LoVo (cell line): ENCODE measurements around the gene PIP5K1C.
"Not testable (repeated sequence)": the region's sequence is repeated elsewhere in the genome, so short reads cannot be mapped to it uniquely, and the experiment has no call there.

Source experiments
- DNase-seq: peaks from one replicate; pipeline ENCODE4 v3.0.0-alpha.2; 2016; ENCODE audit warnings: low spot score

PIP5K1C gene

DNA sequence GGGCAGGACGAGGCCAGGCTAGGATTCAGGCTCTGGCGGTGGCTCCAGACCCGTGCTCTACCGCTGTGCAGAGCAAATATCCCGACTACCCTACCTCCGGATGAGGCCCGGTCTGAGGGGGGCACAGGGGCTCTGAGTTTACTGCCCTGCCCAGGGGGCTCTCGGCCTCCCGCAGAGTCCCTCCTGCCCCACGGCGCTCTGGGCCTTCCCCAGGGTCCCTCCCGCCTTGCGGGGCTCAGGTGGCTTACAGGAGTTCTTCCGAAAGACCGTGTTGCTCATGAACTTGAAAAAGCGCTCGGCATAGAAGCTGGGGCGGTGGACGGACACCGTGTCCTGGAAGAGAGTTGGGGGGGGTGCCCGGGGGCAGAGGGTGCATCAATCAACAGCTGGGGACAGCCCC lies 54.5 kb downstream of the PIP5K1C start:
- no peak for DNase-seq

DNA sequence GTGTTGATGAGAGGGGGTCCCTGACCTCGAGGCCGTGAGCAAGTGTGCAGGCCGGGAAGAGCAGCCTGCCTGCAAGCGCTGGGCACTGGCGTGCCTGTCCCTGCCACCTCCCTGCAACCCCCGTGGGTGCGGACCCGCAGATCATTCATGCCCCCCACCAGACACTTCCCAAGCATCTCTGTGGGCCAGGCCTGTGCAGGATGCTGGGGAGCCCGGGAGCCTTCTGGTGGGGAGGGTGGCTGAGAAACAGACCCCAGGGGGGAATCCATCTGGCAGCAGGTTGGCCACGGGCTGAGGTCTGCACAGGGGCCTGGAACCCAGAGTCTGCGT lies 55.2 kb downstream of the PIP5K1C start:
- no peak for DNase-seq

DNA sequence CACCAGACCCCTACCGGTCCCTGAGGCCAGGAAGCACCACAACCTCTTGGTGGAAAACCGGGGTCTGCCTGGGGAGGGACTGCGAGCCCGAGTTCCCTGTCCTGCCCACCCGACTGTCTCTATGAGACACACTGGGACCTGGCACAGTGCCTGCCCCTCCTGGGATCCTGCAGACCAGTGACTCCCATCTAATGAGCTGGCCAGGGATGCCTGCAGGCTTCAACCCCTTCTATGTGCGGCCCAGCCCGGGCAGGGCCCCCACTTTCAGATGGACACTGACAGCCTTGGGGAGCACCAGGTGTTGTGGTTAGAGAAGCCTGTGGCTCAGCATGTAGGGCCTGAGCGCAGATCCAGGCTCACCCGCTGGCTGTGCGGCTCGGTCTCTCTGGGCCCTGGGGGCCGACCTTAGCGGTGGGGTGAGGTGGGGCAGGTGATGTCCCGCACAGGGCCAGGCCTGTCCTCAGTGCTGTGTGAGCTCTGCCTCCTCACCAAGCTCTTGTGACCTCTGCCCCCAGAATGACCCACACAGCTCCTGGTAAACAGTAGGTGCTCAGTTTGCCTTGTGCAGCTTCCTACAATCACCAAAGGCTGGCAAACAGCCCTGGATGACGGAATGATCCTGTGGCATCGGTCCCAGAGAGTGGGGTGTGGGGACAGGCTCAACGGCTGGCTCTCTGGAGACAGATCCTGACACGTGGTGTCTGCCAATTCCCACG lies 55.8 kb downstream of the PIP5K1C start:
- DNase-seq = no peak

DNA sequence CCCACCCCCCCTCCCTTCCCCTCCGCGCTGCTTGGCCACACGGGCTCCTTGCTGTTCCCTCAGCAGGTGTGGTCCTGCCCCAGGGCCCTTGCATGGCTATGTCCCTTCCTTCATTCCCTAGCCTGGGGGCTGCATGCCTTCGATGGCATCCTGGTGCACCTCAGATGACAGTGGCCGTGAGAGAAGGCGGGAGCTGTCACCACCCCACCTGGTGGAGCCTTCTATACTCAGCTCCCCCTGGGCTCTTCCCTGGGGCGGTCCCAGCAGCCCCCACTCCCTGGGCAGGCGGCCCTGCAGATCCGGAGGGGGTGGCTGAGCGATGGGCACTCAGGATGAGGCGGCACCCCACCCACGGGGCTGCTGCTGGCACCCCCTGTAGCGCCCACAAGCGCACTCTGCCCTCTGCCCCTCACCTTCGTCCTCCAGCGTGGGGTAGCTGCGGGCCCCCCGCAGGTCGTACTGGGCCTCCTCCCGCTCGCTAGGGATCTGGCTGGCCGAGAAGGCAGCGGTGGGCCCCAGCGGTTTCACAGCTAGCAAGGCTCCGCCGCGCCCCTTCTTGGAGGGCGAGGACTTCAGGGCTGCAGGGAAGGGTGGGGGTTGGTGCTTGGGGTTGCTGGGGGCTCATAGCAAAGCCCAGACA lies 56.5 kb downstream of the PIP5K1C start:
- DNase-seq = no peak

DNA sequence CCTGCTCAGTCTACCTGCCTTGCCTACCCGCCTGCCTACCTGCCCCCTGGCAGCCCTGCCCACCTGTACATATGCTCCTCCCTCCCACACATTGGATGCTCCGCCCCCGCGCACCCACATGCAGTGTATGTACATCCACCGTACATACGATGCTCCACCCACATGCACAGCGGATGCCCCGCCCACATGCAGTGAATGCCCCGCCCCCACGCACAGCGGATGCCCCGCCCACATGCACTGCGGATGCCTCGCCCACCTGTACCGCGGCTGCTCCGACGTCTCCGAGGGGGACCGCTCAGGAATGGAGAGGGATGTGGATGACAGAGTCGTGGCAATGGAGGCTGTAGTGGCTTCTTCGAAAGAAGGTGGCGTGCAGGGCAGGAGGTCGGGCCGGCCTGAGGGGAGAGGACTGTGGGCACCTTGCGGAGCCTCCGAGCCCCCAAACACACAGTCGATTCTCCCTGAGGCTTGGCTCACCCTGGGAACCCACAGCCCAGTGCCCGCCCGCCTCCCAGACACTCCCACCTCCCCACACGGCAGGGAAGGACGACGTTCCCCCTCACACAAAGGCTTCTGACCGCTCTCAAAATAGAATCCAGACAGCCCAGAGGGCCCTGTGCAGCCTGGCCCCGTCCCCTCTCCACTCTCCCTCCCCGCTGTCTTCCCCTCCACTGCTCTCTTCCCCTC lies 57.1 kb downstream of the PIP5K1C start:
- no peak for DNase-seq

DNA sequence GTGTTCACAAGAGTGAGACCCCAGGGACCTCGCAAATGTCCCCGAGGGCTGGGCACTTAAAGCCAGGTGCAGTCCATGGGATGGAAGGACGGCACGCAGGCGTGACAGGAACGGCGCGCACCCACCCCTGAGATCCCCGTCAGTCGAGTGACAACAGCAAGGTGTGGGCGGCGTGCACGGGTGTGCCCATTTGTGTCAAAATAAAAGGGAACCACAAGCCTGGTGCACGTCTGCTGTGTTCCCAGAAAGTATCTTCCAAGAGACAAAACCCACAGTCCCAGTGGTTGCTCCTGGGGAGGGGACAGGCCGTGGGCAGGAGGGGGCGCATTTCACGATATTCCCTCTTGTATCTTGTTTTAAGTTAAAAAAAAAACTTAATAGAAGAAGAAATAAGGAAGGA lies 58.0 kb downstream of the PIP5K1C start:
- no peak for DNase-seq

DNA sequence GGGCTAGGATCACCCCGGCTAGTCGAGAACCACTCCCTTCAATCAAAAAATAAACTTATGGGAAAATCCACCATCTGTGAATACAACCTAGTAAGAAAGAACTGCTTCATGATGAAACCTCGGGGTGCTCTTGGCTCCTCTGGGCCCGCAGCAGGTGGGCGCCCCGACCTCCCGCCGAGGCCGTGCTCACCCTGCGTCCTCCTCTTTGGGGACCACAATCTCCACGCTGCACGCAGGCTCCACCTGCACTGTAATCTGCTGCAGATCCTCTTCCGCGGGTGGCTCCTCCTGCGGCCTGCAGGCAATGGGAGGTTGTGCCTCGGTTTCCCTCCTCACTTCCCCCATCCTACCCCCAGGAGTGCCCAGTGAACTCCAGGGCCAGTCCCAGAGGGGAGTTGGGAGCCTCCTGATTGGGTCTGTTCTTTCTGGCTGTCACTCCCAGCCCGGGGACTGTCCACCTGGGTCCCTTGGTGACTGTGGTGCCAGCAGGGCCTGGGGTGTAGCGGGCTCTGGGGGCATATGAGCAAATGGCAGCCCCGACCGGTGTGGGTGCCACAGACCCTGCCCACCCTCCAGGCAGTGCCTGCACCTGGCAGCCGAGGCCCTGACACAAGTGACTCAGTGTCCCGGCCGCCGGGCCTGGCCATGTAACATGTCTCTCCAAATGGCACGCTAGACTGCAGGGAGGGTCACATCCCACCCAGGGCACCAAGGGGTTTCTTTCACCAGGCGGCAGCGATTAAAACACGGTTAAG lies 58.6 kb downstream of the PIP5K1C start:
- DNase-seq = no peak

DNA sequence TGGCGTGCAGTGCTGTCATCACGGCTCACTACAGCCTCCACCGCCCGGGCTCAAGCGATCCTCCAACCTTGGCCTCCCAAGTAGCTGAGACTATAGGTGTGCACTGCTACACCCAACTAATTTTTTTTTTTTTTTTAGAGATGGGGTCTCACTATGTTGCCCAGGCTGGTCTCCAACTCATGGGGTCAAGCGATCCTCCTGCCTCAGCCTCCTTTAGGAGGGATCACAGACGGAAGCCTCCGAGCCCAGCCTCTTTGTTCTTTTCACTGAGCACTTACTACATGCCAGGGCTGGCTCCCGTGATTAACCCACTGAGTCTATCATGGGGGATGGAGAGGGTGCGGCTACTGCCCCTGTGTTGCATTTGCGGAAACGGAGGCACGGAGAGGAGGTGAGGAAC lies 60.8 kb downstream of the PIP5K1C start:
- DNase-seq = no peak

DNA sequence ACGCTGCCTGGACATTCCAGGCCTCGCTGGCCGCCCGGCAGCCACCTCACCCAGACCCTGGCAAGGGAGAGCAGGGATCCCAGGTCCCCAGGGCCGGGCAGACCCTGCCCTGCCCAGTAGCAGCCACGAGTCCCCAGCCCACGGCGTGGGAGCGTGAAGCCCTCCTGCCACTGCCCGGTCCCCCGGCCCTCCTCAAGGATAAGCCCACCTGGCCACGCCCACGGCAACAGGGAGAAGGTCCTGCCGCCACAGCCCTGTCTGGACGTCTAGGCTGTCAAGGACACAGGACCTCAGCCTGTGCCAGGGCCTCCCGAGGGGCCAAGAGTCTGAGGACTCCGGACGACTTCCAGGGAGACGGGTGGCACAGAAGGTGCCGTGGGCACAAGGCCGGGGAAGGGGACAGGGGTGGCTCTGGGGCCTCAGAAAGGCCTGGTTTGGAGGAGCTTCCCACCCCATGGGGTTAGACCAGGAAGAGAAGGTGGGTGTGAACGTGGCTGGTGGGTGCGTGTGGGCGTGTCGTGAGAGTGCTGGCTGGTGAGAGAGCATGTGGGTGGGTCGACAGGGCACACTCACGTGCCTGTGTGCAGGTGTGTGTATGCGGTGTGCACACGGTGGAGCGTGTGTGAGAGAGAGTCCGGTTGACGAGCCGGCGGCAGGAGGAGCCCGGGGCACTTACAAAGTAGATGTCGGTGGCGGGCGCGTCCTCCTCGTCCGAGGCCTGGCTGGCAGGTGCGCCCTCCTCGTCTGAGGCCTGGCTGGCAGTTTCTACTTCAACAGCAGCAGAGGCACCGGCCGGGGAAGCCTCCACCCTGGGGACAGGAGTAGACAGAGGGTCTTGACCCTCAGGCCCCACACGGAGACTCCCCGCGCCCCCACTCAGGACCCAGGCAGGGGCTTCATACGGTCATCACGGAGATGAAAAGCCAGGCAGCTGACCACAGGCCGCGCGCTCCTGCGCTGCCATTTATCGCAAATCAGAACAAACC lies 61.8 kb downstream of the PIP5K1C start:
- DNase-seq = no peak

DNA sequence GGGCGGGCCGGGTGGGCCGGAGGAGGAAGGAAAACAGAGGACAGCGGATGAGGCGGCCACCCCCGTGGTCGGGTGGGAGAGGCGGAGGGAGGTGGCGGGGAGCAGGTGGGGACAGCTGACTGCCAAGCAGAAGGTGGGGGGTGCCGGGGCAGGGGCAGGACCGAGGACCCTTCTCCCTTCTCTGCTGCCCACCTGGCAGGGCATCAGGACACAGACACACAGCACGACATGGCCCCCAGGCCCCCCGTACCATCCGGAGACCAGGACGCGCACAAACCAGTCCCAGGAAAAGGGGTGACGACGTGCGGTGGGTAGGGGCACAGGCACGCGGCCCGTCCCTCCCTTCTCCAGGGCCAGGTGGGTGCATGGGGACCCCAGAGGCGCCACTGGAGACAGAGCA lies 62.6 kb downstream of the PIP5K1C start:
- no peak for DNase-seq

DNA sequence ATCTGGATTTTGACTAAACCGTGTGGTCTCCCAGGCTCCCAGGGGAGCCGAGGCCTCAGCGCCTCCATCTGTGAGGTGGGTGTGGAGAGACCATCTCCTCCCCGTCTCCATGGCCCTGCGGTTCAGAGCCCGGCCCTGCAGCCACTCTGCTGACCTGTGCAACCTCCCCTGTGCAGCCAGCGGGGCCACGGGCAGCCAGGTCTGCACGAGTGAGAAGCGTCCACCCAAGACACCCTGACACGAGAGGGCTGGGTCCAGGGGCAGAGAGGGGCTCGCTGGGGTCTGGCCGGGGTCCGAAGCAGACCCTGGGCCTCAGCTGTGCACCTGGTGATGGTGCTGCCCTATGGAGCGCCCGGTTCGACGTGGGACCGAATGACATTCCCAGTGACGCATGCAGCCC lies 63.3 kb downstream of the PIP5K1C start:
- DNase-seq = no peak

DNA sequence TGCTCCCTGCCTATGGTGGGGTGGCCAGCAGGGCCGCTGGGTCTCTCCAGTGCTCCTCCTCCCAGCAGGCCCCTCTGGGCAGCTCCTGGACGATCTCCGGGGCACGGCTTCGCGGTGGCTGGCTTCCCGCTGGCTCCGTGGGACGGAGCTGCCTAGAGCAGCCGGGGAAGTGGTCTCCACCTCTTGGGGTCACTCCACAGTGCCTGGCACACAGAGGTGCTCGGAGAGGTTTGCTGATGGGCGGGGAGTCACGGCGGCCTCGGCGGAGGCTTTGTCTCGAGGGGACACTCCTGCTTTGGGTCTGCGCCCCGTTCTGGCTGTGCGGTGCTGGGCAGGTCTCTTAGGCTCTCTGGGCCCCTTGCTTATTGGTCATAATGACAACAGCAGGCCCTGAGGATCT lies 63.8 kb downstream of the PIP5K1C start:
- DNase-seq = no peak

DNA sequence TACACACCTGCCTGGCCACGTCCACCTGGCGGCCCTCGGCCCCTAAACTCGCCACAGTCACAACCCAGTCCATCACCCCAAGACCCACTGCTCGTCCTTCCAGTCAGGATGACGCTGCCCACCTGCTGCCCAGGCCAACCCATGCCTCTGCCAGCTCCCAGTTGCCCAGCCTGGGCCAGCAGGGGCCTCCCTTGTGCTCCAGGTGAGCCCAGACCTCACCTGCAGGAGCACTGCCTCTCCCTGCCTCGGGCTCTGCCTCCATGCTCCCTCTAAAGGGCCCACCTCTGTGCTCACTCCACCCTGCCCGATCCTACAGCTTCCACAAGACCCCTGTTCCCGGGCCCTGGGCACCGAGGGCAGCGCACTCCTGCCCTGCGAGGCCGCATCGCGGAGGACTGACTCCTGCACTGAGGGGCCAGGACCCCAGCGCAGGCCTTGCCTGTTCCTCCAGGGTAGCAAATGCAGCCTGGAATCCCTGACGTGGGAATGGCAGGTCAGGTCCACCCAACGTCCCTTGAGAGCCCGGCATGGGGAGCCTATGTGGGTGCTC lies 65.7 kb downstream of the PIP5K1C start:
- no peak for DNase-seq

DNA sequence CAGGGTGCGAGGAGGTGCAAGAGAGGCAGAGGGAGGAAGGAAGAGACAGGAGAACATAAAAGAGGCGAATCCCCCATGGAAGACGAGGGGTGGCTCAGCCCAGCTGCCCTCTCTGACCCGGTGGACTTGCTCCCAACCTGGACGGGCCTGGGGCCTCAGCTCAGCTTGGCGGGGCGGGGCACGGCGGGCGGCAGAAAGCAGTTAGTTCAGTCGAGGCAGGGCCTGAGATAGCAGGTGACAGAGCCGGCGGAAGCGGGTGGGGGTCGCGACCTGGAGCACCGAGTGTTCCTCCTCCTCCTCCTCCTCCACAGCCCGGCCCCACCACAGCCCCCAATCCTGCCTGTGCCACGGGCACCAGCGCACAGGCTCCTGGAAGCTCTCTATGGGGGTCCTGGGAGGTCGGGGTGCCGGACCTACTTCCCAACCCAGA lies 66.7 kb downstream of the PIP5K1C start:
- DNase-seq = no peak

DNA sequence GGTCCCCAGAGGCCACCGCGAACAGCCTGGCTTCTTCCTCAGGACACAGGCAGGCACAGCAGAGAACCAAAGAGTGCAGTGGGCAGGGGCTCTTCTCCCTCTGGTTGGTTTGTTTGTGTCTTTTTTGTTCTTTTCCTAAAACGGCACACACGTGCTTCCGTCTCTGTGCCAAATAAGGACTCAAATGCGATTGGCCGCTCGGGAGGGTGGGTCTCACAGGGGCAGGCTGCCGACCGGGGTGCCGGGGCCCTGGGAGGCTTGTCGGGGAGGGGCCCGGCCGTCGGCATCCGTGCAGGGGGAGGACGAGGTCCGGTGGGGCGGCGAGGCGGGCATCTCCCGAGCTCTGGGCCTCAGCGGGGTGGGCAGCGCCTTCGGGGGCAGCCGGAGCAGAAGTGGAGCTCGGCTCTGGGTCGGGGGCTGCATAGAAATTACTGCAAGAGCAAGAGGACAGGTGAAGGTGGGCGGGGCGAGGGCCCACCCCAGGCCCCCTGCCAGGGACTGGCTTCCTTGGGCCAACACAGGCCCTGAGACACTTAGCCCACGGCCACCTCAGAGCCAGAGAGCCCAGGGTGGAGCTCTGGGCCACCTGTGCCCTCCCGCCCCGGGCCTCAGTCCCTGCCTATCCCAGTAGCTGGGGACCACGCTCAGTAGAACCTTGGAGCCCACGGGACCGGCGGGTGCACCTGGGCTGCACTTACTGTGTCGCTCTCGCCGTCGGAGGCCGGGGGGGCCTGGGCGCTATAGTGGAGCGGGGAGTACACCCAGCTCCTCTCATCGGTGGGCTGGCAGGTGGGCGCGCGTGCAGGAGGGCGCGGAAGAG lies 67.3 kb downstream of the PIP5K1C start:
- DNase-seq = no peak

DNA sequence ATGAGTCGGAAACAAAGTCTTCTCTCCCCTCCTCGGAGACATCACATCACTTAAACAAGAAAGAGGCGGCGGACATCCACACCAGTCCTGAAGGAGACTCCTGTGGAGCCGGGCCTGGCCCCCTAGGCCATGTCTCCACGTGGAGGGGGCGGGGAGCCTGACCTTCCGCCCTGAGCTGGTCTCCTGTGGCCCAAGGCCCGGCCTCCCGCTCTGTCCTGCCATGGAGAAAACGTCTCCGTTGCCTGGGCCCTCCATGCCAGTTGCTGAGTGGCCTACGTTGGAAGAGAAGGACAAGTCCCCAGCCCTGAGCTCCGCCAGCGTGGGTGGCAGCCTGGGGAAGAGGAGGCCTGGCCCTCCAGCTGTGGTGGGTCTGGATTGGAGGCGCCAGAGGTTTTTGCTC lies 68.2 kb downstream of the PIP5K1C start:
- DNase-seq = no peak

DNA sequence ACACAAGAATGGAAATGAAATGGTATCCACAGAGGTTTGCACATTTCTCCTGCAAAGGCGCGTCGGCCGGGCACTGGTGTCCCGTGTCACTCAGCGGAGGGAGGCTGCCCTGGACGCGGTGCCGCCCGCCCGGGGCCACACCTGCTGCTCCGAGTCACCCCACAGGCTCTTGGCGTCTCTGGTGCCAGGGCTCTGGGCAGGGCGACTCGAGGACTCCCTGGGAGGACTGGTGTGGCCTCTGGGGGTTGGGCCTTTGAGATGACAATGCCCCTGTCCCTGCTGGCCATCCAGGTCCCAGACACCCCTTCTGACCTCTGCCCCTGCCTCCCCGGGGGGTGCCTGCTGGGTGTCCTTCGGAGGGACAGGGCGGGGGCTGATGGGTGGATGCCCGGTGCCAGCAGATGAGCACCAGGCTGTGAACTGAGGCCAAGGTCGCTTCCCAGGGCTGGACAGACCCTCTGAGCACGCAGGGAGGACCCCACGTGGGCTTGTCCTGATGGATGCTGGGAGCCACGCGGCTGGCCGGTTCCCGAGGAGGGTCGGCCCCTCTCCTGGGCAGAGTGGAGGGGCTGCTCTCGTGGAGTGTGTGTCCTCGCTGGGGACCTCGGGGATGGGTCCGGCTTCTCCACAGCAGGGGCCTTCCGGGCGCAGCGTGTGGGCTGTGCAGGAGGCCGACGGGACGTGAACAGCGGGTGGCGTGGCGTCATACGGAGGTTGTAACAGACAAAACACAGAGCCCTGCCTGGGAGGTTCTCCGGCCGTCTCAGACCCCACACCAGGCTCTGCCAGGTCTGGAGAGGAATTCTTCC lies 69.0 kb downstream of the PIP5K1C start:
- no peak for DNase-seq

DNA sequence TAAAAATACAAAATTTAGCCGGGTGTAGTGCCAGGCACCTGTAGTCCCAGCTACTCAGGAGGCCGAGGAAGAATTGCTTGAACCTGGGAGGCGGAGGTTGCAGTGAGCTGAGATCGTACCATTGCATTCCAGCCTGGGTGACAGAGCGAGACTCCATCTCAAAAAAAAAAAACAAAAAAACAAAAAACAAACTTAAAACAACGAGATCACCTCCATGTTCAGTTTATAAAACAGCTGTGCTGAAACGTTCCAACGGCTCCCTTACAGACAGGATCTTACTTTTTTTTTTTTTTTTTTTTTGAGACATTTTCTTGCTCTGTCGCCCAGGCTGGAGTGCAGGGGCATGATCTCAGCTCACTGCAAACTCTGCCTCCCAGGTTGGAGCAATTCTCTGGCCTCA lies 71.5 kb downstream of the PIP5K1C start:
- DNase-seq = not testable (repeated sequence)

DNA sequence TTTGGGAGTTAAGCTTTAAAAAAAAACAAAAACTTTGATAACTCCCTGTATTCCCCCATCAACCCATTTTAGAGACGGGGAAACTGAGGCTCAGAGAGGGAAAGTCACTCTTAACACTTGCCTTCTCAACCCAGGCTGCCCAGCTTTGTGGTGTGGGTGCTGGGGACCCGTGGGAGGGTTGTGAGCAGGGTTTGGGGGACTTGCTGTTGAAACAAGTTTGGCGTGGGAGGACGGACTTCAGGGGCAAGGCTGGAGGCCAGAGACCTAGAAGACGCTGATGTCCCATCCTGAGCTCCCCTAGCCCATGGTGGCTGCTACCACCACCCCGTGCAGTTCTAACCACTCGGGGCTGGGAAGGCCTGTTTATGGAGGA lies 72.9 kb downstream of the PIP5K1C start:
- no peak for DNase-seq
